Breast epithelium (tissue), 4 donors: ENCODE measurements around the gene PDZD2. TPM values are rescaled to one million over a fixed set of nuclear protein-coding genes. Genes with fewer than 3 reads are reported as not detected.

ENCODE experiments used
- DNase-seq, 2 donors: peaks; one replicate each; pipeline ENCODE4 v3.0.0-alpha.2; 2019; ENCODE audit warnings: low spot score in 2 of 2
- H3K27ac ChIP-seq, 2 donors: fragments of 200-600 bp; sonication (generic) in 1 of 2; one replicate each; pipeline ENCODE4 v1.5.1; 2016 to 2019; ENCODE audit warnings: mild to moderate bottlenecking in 1 of 2
- H3K27me3 ChIP-seq, 2 donors: fragments of 200-600 bp; sonication (generic) in 1 of 2; one replicate each; pipeline versions ENCODE4 v1.5.1 to v1.6.0; 2017 to 2019; ENCODE audit warnings: control low read depth in 1 of 2, mild to moderate bottlenecking in 1 of 2
- H3K36me3 ChIP-seq: fragments of 200-600 bp; one replicate; pipeline ENCODE4 v1.5.1; 2019
- H3K4me1 ChIP-seq, 2 donors: fragments of 200-600 bp; sonication (generic); one replicate each; pipeline ENCODE4 v1.5.1; 2016 to 2019; ENCODE audit warnings: control low read depth in 1 of 2
- H3K4me3 ChIP-seq, 3 donors: fragments of 200-600 bp; sonication (generic); 1 replicate in 2 of 3; 2 replicates in 1 of 3; pipeline ENCODE4 v1.5.1; 2016 to 2019; ENCODE audit warnings: mild to moderate bottlenecking in 3 of 3, moderate library complexity in 2 of 3
- H3K9me3 ChIP-seq, 2 donors: fragments of 200-600 bp; sonication (generic) in 1 of 2; one replicate each; pipeline ENCODE4 v1.5.1; 2016 to 2019; ENCODE audit warnings: control low read depth in 1 of 2
- CTCF ChIP-seq, 3 donors: fragments of 450-650 bp; IDR thresholded peaks; one replicate each; pipeline ENCODE4 v1.5.1; 2016 to 2017; ENCODE audit warnings: antibody characterized with exemption in 3 of 3, mild to moderate bottlenecking in 3 of 3, moderate library complexity in 3 of 3
- POLR2A ChIP-seq: fragments of 450-650 bp; IDR thresholded peaks from one replicate; pipeline ENCODE4 v1.6.1; 2016; ENCODE audit warnings: antibody characterized with exemption, mild to moderate bottlenecking, moderate library complexity
- POLR2AphosphoS5 ChIP-seq, 3 donors: sonication (generic); formaldehyde crosslinking; IDR thresholded peaks; one replicate each; pipeline ENCODE4 v1.6.1; 2017; ENCODE audit warnings: antibody characterized with exemption in 3 of 3
- intact Hi-C: fragments of 100-400 bp; cut with DNase I; formaldehyde crosslinking; loops from one replicate; pipeline ENCODE4 v1.15.1; 2023; ENCODE audit warnings: low total_unique reads
- total RNA-seq, 3 donors: library from RNA; depleted of rRNA; stranded (reverse); fragments of >200 nt; gene quantifications; one replicate each; pipeline ENCODE4 v1.1.0, GENCODE V29; 2016

Gene PDZD2
- total RNA-seq, 3 donors from 2014 or later = 16.8 to 23.3 (median 17.7) TPM

GRCh38 chr5:31641059-31641458 lies 2.1 kb downstream of the PDZD2 start:
- Histone ChIP-seq H3K36me3 (no peaks in the 10 kb centered on the region), H3K4me3 (no peak overlapping the region), H3K27me3 (no peaks in the 10 kb centered on the region), H3K27ac (no peak overlapping the region), H3K4me1 (peaks cover 0 to 7% of the 10 kb centered on the region in 2 donors), H3K9me3 (no peaks in the 10 kb centered on the region)
- intact Hi-C loops = no loop called here
- DNase-seq = no peak
- TF ChIP-seq POLR2A = no peak
- TF ChIP-seq POLR2AphosphoS5 (IDR thresholded peaks at IDR 0.05) = no peak
- no peak for TF ChIP-seq CTCF (IDR thresholded peaks at IDR 0.05)

GRCh38 chr5:31641575-31641974 lies 2.6 kb downstream of the PDZD2 start:
- Histone ChIP-seq H3K36me3 (no peaks in the 10 kb centered on the region), H3K4me1 (peaks cover 0 to 7% of the 10 kb centered on the region in 2 donors), H3K27ac (no peak overlapping the region), H3K4me3 (no peak overlapping the region), H3K27me3 (no peaks in the 10 kb centered on the region), H3K9me3 (no peaks in the 10 kb centered on the region)
- DNase-seq = no peak
- TF ChIP-seq POLR2AphosphoS5 (IDR thresholded peaks at IDR 0.05) (no peak), POLR2A (no peak), CTCF (IDR thresholded peaks at IDR 0.05) (no peak)
- intact Hi-C loops = no loop called here

- no peaks in the 10 kb centered on the region for H3K27me3 ChIP-seq
- no peaks in the 10 kb centered on the region for H3K9me3 ChIP-seq
- intact Hi-C loops = no loop called here
These were observed 6.6 kb downstream of the PDZD2 start for GRCh38 chr5:31645420-31646081.

GRCh38 chr5:31648326-31648725 lies 9.4 kb downstream of the PDZD2 start:
- intact Hi-C loops = no loop called here
- no peaks in the 10 kb centered on the region for H3K27me3 ChIP-seq

More at GRCh38 chr5:31645420-31646081, 6.6 kb downstream of the PDZD2 start:
- Histone ChIP-seq H3K4me3 (no peak overlapping the region), H3K27ac (no peak overlapping the region), H3K36me3 (no peaks in the 10 kb centered on the region), H3K4me1 (no peaks in the 10 kb centered on the region)
- TF ChIP-seq CTCF (IDR thresholded peaks at IDR 0.05) (no peak), POLR2AphosphoS5 (IDR thresholded peaks at IDR 0.05) (no peak), POLR2A (no peak)
- DNase-seq = no peak

More at GRCh38 chr5:31648326-31648725, 9.4 kb downstream of the PDZD2 start:
- no peak for TF ChIP-seq POLR2A
- TF ChIP-seq CTCF (IDR thresholded peaks at IDR 0.05) = no peak
- no peak for TF ChIP-seq POLR2AphosphoS5 (IDR thresholded peaks at IDR 0.05)
- DNase-seq = no peak
- no peaks in the 10 kb centered on the region for H3K4me1 ChIP-seq
- no peak overlapping the region for H3K4me3 ChIP-seq
- no peak overlapping the region for H3K27ac ChIP-seq
- no peaks in the 10 kb centered on the region for H3K9me3 ChIP-seq
- H3K36me3 ChIP-seq = no peaks in the 10 kb centered on the region
